Testis (tissue), 2 donors: ENCODE results near the gene CDYL2.

Experiments used
- CTCF ChIP-seq, 3 experiments: fragments of 450-650 bp in 2 of 3; fragments of 200-600 bp in 1 of 3; sonication (generic) in 1 of 3; IDR thresholded peaks; one replicate each; pipeline ENCODE4 v1.5.1; 2016 to 2019; ENCODE audit warnings: antibody characterized with exemption in 3 of 3, mild to moderate bottlenecking in 2 of 3, moderate library complexity in 1 of 3
- POLR2A ChIP-seq: fragments of 450-650 bp; IDR thresholded peaks from one replicate; pipeline ENCODE4 v1.6.1; 2017; ENCODE audit warnings: antibody characterized with exemption, mild to moderate bottlenecking, moderate library complexity

- TF ChIP-seq CTCF (IDR thresholded peaks at IDR 0.05): peak; percentile 15 to 66 (median 47)
- TF ChIP-seq POLR2A: no peak
These were observed 901 bp downstream of the CDYL2 start for GRCh38 chr16:80803339-80804055.
